ENCODE results near the gene ASIC1. TPM values are rescaled to one million over a fixed set of nuclear protein-coding genes. Genes with fewer than 3 reads are reported as not detected.

ASIC1 gene
- total RNA-seq (2022; extraction: Qiagen RNA extraction), result 4.3 to 6.1 TPM (median 5.0 TPM) in 5 replicates

GRCh38 chr12:50057000-50057841 lies at the start of gene ASIC1:
Gene ASIC1 (plus strand): TSS chr12:50057596. CDS start chr12:50058767, 1,171 bp downstream.

GRCh38 chr12:50025187-50026059 lies 32.0 kb upstream of the ASIC1 start, which contains the start of gene RACGAP1:
Gene RACGAP1 (minus strand): TSS chr12:50025494. CDS start chr12:50016715, 8,779 bp downstream.

GRCh38 chr12:50084775-50085614 lies 27.6 kb downstream of the ASIC1 start, which contains the start of gene SMARCD1:
Gene SMARCD1 (plus strand): TSS chr12:50085342. CDS start chr12:50085370, 28 bp downstream.

GRCh38 chr12:50103767-50104321 lies 46.4 kb downstream of the ASIC1 start, which contains the start of gene GPD1:
Gene GPD1 (plus strand): TSS chr12:50104008. CDS start chr12:50104051, 43 bp downstream.

GRCh38 chr12:50111693-50112455 lies 54.5 kb downstream of the ASIC1 start, which contains the start of gene COX14:
Gene COX14 (plus strand): TSS chr12:50112236. CDS start chr12:50120044, 7,808 bp downstream.

Other genes starting within 250 kb of the ASIC1 start
- 8.2 to 10.1 TPM (median 9.5 TPM) in 5 replicates for gene NCKAP5L, start 229.2 kb upstream of the ASIC1 start, total RNA-seq (2022; extraction: Qiagen RNA extraction)
- 4.1 to 4.5 TPM (median 4.1 TPM) in 5 replicates for gene BCDIN3D, start 214.5 kb upstream of the ASIC1 start, total RNA-seq (2022; extraction: Qiagen RNA extraction)
- 0.01 to 0.13 TPM (median 0.03 TPM) in 3 of 5 replicates, not detected in the others for gene FAIM2, start 153.7 kb upstream of the ASIC1 start, total RNA-seq (2022; extraction: Qiagen RNA extraction)
- not detected in 5 replicates for gene AQP2, start 106.9 kb upstream of the ASIC1 start, total RNA-seq (2022; extraction: Qiagen RNA extraction)
- not detected in 5 replicates for gene AQP5, start 95.7 kb upstream of the ASIC1 start, total RNA-seq (2022; extraction: Qiagen RNA extraction)
- not detected in 5 replicates for gene AQP6, start 84.6 kb upstream of the ASIC1 start, total RNA-seq (2022; extraction: Qiagen RNA extraction)
- gene RACGAP1, start 32.1 kb upstream of the ASIC1 start, total RNA-seq (2022; extraction: Qiagen RNA extraction), result 70.1 to 96.3 TPM (median 77.2 TPM) in 5 replicates
- gene SMARCD1, start 27.7 kb downstream of the ASIC1 start, total RNA-seq (2022; extraction: Qiagen RNA extraction), result 63.8 to 78.3 TPM (median 65.4 TPM) in 5 replicates
- gene GPD1, start 46.4 kb downstream of the ASIC1 start, total RNA-seq (2022; extraction: Qiagen RNA extraction), result 0.09 to 0.32 TPM (median 0.14 TPM) in 5 replicates
- gene COX14, start 54.6 kb downstream of the ASIC1 start, total RNA-seq (2022; extraction: Qiagen RNA extraction), result 66.0 to 81.1 TPM (median 71.3 TPM) in 5 replicates
- 26.4 to 28.7 TPM (median 26.8 TPM) in 5 replicates for gene CERS5, start 109.8 kb downstream of the ASIC1 start, total RNA-seq (2022; extraction: Qiagen RNA extraction)
- 4.4 to 7.9 TPM (median 5.1 TPM) in 5 replicates for gene LIMA1, start 225.9 kb downstream of the ASIC1 start, total RNA-seq (2022; extraction: Qiagen RNA extraction)